Neuron (in vitro differentiated cells): Measurements from ENCODE around the gene CAMTA1.
"Not testable (repeated sequence)": the region's sequence is repeated elsewhere in the genome, so short reads cannot be mapped to it uniquely, and the experiment has no call there.

Source experiments
- H2AFZ ChIP-seq: one replicate; pipeline ENCODE4 v1.6.1; 2013; ENCODE audit warnings: low read depth, mild to moderate bottlenecking, inconsistent platforms, low read length, moderate library complexity
- H3K27me3 ChIP-seq: one replicate; pipeline ENCODE4 v1.6.1; 2013; ENCODE audit warnings: low read length; ENCODE audit not compliant: insufficient read depth
- H3K36me3 ChIP-seq: one replicate; pipeline ENCODE4 v1.6.1; 2013; ENCODE audit warnings: low read length; ENCODE audit not compliant: insufficient read depth
- H3K4me1 ChIP-seq: one replicate; pipeline ENCODE4 v1.6.1; 2013; ENCODE audit warnings: low read length; ENCODE audit not compliant: insufficient read depth
- H3K4me3 ChIP-seq: 2 replicates; pipeline ENCODE4 v1.5.1; 2013; ENCODE audit warnings: mild to moderate bottlenecking, low read length, moderate library complexity
- H3K9me3 ChIP-seq: one replicate; pipeline ENCODE4 v1.6.1; 2013; ENCODE audit warnings: low read length

Gene CAMTA1

DNA sequence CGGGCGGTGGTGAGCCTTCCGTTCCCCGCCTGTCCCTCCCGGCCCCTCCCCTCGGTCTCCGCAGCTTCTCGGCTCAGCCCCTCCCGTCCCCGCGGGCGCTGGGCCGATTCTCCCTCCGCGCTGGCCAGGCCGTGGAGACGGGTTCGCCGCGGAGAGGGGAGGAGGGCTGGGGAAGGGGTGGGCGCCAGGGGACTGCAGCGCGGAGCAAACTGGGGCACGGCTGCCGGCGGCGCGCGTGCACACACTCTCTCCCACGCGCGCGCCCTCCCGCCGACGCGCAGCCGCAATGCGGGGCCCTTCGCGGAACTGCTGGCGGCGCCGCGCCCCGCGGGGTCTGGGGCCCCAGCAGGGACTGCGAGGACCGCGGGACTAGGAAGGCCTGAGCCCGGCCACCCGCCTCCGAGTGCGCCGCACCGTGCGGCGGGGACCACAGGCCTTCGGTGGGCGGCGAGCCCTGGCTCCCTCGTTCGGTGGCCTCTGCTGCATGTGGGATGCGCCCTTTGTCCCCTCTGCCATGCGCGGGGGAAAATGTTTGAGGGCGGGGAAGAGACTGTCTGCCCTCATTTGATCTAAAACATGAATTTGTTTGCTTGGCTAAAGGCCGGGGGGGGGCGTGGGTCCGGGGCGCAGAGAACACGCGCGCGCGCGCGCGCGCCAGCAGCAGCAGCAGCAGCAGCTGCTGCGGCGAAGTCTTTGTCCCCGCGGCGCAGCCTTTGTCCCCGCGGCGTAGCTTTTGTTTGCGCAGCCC, 895.1 kb downstream of the CAMTA1 start:
- no peaks in the 10 kb centered on the region for H3K36me3 ChIP-seq
- H3K27me3 ChIP-seq: no peaks in the 10 kb centered on the region
- no peaks in the 10 kb centered on the region for H3K9me3 ChIP-seq
- H3K4me1 ChIP-seq: peaks cover 21% of the 10 kb centered on the region
- peak overlapping the region; percentile 78 for H2AFZ ChIP-seq
- peak overlapping the region; percentile 67 for H3K4me3 ChIP-seq

DNA sequence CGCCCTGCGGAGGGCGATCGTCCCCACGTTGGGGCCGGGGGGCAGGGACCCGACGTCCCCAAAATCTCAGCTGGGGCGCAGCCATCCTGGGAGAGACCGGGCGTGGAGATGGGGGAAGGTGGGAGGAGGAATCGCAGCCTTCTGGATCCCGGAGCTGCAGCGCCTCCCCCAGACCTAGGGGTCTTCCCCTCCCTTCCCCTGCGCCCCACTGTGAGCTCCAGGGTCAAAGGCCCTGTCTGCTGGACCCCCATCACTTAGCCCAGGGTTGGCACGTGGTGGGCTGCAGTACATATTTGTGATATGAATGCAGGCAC, 895.7 kb downstream of the CAMTA1 start:
- Histone ChIP-seq H3K4me1 (peaks cover 21% of the 10 kb centered on the region), H2AFZ (peak overlapping the region; percentile 78), H3K9me3 (no peaks in the 10 kb centered on the region), H3K4me3 (peak overlapping the region; percentile 67), H3K27me3 (no peaks in the 10 kb centered on the region), H3K36me3 (no peaks in the 10 kb centered on the region)

DNA sequence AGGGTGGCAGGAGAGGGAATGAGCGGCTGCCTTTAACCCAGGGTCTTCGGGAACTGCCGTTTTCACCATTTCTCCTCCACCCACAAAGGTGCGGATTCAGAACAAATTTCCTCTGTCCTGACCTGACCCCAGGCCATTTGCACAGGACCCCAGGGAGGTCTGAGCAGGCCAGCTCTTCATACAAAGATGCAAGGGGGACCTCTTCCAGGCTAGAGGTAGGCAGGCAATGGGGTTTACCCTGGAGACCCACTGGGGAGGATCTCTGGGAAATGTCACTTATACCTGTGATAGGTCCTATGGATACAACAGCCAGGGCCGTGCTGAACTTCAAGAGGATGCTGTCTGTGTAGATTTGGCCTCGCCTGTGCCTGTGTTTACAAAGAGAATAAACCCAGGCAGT, 896.1 kb downstream of the CAMTA1 start:
- Histone ChIP-seq H3K36me3 (no peaks in the 10 kb centered on the region), H3K4me1 (peaks cover 21% of the 10 kb centered on the region), H3K4me3 (no peak overlapping the region), H3K9me3 (no peaks in the 10 kb centered on the region), H2AFZ (no peak overlapping the region), H3K27me3 (no peaks in the 10 kb centered on the region)

DNA sequence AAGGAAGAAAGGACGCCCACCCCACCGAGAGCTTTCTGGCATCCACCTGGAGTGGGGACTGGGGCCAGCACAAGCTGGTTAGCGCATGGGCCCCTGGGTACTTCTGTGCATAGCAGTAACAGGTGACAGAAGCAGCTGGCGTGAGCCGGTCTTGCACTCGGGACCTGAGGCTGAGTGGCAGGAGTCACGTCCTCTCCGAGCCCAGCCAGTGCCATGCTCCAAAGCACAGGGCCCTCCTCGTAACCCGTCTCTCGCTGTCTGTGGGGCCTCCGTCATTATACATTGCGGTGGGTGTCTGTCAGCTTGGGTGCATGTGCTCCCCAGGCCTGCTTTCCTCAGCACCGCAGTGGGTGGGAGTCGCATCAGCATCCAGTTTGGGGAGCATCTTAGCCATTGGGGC, 898.3 kb downstream of the CAMTA1 start:
- Histone ChIP-seq H3K27me3 (no peaks in the 10 kb centered on the region), H3K4me1 (peaks cover 21% of the 10 kb centered on the region), H2AFZ (no peak overlapping the region), H3K9me3 (no peaks in the 10 kb centered on the region), H3K36me3 (no peaks in the 10 kb centered on the region), H3K4me3 (no peak overlapping the region)

DNA sequence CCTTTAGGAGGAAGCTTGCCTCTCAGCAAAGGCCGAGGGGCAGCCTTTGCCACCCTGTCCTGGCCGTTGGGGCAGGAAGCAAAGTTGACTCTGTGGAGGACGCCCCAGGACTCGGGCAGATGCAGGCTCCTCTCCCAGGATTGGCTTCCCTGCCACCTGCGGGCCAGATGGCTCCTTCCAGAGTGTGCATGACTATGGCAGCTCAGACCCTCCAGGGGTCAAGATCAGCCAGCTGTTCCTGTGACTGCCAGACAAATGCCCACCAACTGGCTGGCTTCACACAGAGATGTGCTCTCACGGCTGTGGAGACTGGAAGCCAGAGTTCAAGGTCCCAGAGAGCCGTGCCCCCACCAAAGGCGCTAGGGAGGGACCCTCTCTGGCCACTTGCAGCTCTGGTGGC, 898.9 kb downstream of the CAMTA1 start:
- no peak overlapping the region for H2AFZ ChIP-seq
- no peak overlapping the region for H3K4me3 ChIP-seq

DNA sequence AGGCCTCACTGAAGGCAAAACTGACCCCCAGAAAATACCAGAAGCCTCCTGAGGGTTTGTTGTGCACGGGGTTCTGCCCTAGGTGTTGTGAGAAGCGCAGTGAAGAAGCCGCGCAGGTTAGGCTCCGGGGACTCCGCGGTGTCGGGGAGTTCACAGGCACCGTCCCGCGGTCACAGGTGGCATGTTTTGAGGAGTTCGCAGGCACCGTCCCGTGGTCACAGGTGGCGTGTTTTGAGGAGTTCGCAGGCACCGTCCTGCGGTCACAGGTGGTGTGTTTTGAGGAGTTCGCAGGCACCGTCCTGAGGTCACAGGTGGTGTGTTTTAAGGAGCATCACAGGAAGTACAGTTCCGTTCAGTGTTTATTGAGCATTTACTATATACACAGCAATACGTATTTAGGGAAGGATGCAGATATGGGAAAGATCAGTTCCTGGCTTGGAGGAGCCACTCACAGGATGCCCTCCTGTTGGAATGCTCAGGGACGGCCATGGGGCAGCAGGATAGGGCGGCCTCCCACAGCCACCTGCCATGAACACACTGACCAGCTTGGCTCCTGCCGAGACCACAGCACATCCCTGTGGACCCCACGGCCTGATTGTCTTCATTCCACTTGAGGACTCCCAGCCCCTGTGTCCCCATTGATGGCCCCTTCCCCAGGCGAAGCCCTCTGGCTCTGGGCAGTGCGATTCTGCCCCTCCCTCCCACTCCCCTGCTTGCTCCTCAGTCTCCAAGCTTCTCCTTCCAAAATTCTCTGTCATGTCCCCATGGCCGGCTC, 899.8 kb downstream of the CAMTA1 start:
- no peak overlapping the region for H2AFZ ChIP-seq
- H3K9me3 ChIP-seq: no peaks in the 10 kb centered on the region
- no peaks in the 10 kb centered on the region for H3K36me3 ChIP-seq
- peaks cover 8% of the 10 kb centered on the region for H3K4me1 ChIP-seq
- H3K27me3 ChIP-seq: no peaks in the 10 kb centered on the region
- no peak overlapping the region for H3K4me3 ChIP-seq

More for the DNA sequence above, 898.9 kb downstream of the CAMTA1 start:
- Histone ChIP-seq H3K9me3 (no peaks in the 10 kb centered on the region), H3K36me3 (no peaks in the 10 kb centered on the region), H3K27me3 (no peaks in the 10 kb centered on the region), H3K4me1 (peaks cover 16% of the 10 kb centered on the region)

DNA sequence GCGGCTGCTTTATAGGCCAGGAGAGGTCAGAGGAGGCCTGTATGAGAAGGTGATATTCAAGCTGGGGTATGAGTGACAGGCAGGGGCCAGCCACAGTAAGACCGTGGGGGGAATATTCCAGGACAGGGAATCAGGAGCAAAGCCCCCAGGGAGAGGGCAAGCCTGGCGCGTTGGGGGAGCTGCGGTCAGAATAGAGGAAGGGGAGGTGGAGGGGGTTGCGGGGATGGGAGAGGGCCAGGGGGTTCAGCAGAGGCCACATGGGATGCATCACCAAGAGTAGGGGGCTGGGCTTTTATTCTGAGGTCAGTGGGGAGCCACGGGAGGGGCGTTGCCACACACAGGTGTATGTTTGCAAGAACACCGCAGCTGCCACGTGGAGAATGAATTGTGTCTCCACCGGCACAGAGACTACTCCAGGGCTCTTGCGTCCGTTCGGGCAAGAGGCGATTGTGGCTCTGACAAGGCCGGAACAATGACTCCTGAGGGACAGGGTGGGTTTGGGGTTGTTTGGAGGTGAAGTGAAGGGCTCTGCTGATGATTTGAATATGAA, 901.1 kb downstream of the CAMTA1 start:
- Histone ChIP-seq H3K4me1 (no peaks in the 10 kb centered on the region), H3K9me3 (no peaks in the 10 kb centered on the region), H3K4me3 (no peak overlapping the region), H3K36me3 (no peaks in the 10 kb centered on the region), H3K27me3 (no peaks in the 10 kb centered on the region), H2AFZ (no peak overlapping the region)

DNA sequence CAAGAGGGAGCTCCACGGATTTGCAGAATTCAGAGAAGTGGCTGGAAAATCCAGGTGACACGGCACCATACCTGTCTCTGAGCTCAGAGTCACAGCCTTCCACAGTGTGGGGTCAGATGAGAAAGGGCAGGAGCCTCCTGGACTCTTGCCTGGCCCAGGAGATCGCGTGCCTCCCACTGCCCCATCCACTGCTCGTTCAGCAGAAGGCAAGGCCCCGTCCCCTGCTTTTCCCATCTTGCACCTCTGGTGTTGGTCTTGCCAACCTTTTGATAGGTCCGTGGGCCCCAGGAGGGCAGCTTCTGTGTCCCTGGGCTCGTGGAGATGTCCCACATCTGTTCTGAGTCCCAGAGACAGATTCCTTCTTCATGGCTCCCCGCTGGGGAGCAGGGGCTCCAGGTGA, 902.2 kb downstream of the CAMTA1 start:
- Histone ChIP-seq H3K4me1 (no peaks in the 10 kb centered on the region), H2AFZ (no peak overlapping the region), H3K27me3 (no peaks in the 10 kb centered on the region), H3K9me3 (peaks cover under 1% of the 10 kb centered on the region), H3K4me3 (no peak overlapping the region), H3K36me3 (no peaks in the 10 kb centered on the region)

DNA sequence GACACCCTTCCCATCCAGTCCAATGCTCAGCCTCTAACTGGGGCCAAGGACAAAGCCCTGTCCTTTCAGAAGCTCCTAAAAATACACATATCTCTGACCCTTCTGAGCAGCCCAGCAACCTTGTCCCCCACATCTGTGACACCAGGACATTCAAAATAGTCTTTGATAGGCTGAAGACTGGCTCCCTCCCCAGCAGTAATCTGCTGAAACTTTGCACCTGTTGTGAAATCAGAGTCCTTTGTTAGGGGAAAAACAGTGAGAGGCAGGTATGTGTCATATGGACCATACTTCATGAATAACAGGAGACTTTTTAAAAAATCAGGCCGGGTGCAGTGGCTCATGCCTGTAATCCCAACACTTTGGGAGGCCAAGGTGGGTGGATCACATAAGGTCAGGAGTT, 903.4 kb downstream of the CAMTA1 start:
- peaks cover 12% of the 10 kb centered on the region for H3K9me3 ChIP-seq
- no peak overlapping the region for H3K4me3 ChIP-seq
- H3K36me3 ChIP-seq: no peaks in the 10 kb centered on the region
- no peak overlapping the region for H2AFZ ChIP-seq
- no peaks in the 10 kb centered on the region for H3K4me1 ChIP-seq
- H3K27me3 ChIP-seq: no peaks in the 10 kb centered on the region

DNA sequence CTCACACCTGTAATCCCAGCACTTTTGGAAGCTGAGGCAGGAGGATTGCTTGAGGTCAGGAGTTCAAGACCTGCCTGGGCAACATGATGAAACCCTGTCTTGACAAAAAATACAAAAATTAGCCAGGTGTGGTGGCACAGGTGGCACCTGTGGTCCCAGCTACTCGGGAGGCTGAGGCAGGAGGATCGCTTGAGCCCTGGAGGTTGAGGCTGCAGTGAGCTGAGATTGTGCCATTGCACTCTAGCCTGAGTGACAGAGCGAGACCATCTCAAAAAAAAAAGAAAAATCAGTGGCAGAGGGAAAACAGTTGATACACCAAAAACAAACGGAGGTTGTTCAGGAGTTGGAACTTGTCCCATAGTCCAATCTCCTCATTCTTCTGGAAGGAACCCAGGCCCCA, 904.1 kb downstream of the CAMTA1 start:
- not testable (repeated sequence) for H2AFZ ChIP-seq, H3K36me3 ChIP-seq, H3K4me3 ChIP-seq, H3K4me1 ChIP-seq, H3K27me3 ChIP-seq
- peaks cover 14% of the 10 kb centered on the region for H3K9me3 ChIP-seq

DNA sequence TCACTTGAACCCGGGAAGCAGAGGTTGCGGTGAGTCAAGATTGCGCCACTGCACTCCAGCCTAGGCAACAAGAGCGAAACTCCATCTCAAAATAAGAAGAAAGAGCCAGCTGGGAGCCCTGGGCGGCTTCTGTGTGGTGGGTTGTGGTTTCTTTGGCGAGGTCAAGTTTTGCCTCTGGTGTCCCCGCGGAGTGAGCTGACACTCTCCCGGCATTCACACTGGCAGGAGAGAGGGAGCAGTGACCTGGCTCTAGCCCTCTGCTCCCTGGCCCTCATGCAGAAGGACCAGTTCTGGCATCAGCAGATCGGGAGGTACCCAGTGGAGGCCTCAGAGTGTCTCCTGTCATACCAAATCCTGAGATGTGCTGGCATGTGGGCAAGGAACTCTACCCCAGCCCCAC, 904.8 kb downstream of the CAMTA1 start:
- H3K27me3 ChIP-seq: no peaks in the 10 kb centered on the region
- peaks cover 14% of the 10 kb centered on the region for H3K9me3 ChIP-seq
- no peaks in the 10 kb centered on the region for H3K36me3 ChIP-seq
- peaks cover 2% of the 10 kb centered on the region for H3K4me1 ChIP-seq
- H3K4me3 ChIP-seq: no peak overlapping the region
- no peak overlapping the region for H2AFZ ChIP-seq

DNA sequence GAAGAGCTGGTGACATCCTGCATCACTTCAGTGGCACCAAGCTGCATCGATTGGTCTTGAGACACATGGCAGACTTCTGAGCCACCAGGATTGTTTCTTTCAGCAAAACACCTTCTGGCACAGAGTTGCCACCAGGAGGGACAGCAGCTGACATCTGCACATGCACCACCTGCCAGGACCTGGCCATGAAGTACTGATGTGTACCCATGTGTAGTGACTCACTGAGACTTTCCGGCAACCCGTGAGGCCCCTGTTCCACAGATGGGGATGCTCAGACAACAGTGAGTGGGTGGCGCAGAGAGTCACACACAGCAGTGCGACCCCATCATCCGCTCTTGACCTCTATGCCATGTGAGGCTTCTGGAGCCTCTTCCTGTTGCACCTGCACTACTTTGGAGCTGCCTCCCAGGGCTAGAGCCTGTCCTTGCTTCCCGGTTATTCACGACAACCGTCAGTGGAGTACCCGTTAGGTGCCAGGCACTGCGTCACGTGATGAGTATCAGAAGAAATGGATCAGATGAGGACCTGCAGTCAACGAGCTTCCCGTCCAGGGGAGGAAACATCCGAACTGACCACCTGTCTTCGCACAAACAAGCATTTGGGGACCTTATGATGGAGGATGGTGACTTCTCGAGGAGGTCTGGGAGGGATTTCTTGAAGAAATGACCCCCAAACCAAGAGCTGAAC, 905.4 kb downstream of the CAMTA1 start:
- peaks cover 7% of the 10 kb centered on the region for H3K4me1 ChIP-seq

DNA sequence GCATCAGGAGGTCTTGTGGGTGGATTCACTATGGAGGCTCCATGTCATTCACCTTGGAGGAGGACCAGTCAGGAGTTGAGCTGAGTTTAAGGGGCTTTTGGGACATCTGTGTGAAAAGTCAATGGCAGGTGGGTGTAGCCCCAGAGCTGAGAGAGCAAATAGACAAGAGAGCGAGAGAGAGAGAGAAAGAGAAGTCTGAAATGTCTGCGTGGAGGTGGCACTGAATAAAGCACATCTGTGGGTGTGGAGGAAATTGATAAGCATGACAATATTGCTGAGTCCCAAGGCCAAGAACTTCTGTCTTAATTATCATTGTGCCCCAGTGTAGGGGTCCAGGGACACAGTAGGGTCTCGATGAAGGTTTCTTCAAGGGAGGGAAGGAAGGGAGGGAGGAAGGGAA, 906.3 kb downstream of the CAMTA1 start:
- Histone ChIP-seq H3K4me3 (no peak overlapping the region), H3K9me3 (peaks cover 14% of the 10 kb centered on the region), H2AFZ (no peak overlapping the region), H3K36me3 (no peaks in the 10 kb centered on the region), H3K4me1 (peaks cover 12% of the 10 kb centered on the region), H3K27me3 (no peaks in the 10 kb centered on the region)

More for the DNA sequence above, 905.4 kb downstream of the CAMTA1 start:
- no peaks in the 10 kb centered on the region for H3K27me3 ChIP-seq
- peaks cover 14% of the 10 kb centered on the region for H3K9me3 ChIP-seq
- H2AFZ ChIP-seq: no peak overlapping the region
- no peaks in the 10 kb centered on the region for H3K36me3 ChIP-seq
- H3K4me3 ChIP-seq: no peak overlapping the region
